ENCODE data around the gene ARVCF. TPM values are rescaled to one million over a fixed set of nuclear protein-coding genes. Genes with fewer than 3 reads are reported as not detected.
"Not testable (repeated sequence)": the region's sequence is repeated elsewhere in the genome, so short reads cannot be mapped to it uniquely, and the experiment has no call there.

ARVCF gene
- total and polyA plus RNA-seq, 2 experiments from 2014 or later: 15.6 to 122 TPM

DNA sequence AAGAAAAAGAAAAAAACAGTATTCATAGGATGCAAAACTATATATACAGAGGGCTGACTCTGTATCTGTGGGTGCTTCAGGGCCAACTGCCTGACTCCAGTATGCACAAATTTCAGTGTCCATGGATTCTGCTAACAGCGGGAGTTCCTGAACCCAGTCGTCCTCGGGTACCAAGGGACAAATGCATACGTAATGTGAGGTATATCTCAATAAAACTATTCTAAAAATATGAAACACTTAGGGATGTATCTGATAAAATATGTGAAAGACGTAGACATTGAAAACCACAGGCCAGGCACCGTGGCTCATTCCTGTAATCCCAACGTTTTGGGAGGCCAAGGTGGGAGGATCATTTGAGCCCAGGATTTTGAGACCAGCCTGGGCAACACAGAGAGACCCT, 88.9 kb downstream of the ARVCF start:
- no peak overlapping the region for H2AFZ ChIP-seq
- H3K36me3 Mint-ChIP-seq (ENCODE audit: low read depth): no peaks in the 10 kb centered on the region
- H3K27me3 Mint-ChIP-seq (ENCODE audit: insufficient read depth, low read depth, poor library complexity): no peaks in the 10 kb centered on the region
- H3K4me3 ChIP-seq: no peak overlapping the region
- ATAC-seq: no peak
- H3K27me3 ChIP-seq (ENCODE audit: insufficient read depth): no peaks in the 10 kb centered on the region
- H4K20me1 ChIP-seq (replicated peaks; ENCODE audit: insufficient read depth): no peaks in the 10 kb centered on the region
- H3K27ac Mint-ChIP-seq: no peak overlapping the region
- no peak overlapping the region for H3K27ac ChIP-seq (ENCODE audit: low read depth)
- H3K4me1 Mint-ChIP-seq: no peaks in the 10 kb centered on the region
- H3K4me3 Mint-ChIP-seq: no peak overlapping the region
- no peaks in the 10 kb centered on the region for H3K9me3 Mint-ChIP-seq
- H3K79me2 ChIP-seq (replicated peaks; ENCODE audit: insufficient read depth): no peaks in the 10 kb centered on the region
- TF ChIP-seq, protein P1, sequence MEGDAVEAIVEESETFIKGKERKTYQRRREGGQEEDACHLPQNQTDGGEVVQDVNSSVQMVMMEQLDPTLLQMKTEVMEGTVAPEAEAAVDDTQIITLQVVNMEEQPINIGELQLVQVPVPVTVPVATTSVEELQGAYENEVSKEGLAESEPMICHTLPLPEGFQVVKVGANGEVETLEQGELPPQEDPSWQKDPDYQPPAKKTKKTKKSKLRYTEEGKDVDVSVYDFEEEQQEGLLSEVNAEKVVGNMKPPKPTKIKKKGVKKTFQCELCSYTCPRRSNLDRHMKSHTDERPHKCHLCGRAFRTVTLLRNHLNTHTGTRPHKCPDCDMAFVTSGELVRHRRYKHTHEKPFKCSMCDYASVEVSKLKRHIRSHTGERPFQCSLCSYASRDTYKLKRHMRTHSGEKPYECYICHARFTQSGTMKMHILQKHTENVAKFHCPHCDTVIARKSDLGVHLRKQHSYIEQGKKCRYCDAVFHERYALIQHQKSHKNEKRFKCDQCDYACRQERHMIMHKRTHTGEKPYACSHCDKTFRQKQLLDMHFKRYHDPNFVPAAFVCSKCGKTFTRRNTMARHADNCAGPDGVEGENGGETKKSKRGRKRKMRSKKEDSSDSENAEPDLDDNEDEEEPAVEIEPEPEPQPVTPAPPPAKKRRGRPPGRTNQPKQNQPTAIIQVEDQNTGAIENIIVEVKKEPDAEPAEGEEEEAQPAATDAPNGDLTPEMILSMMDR (conservative IDR thresholded peaks at IDR 0.05; ENCODE audit: low read depth in 2 of 2): no peak
- TF ChIP-seq ZNF114 (CRISPR knock-in tag; IDR thresholded peaks at IDR 0.05) (no peak), JUNB (IDR thresholded peaks at IDR 0.05; ENCODE audit: unreplicated experiment) (no peak), NANOG (IDR thresholded peaks at IDR 0.05; ENCODE audit: borderline replicate concordance) (no peak), CREB1 (CRISPR knock-in tag; IDR thresholded peaks at IDR 0.05; ENCODE audit: low read depth) (no peak), POLR2AphosphoS5 (IDR thresholded peaks at IDR 0.05; ENCODE audit: low read depth) (no peak)
- no peaks in the 10 kb centered on the region for H3K9me2 ChIP-seq (ENCODE audit: insufficient read depth)
- H3K4me2 ChIP-seq: no peak overlapping the region
- H3K4me1 ChIP-seq (ENCODE audit: insufficient read depth): no peaks in the 10 kb centered on the region
- DNase-seq (ENCODE audit: low spot score): no peak
- H3K36me3 ChIP-seq (ENCODE audit: insufficient read depth): no peaks in the 10 kb centered on the region
- no peaks in the 10 kb centered on the region for H3F3A ChIP-seq (replicated peaks; ENCODE audit: low read depth)

DNA sequence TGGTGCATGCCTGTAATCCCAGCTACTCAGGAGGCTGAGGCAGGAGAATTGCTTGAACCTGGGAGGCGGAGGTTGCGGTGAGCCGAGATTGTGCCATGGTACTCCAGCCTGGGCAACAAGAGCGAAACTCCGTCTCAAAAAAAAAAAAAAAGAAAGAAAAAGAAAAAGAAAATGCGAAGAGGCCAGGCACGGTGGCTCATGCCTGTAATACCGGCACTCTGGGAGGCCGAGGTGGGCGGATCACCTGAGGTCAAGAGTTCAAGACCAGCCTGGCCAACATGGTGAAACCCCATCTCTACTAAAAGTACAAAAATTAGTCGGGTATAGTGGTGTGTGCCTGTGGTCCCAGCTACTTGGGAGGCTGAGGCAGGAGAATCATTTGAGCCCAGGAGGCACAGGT, 90.6 kb downstream of the ARVCF start:
- H3K79me2 ChIP-seq (replicated peaks; ENCODE audit: insufficient read depth); H3K36me3 Mint-ChIP-seq (ENCODE audit: low read depth); H2AFZ ChIP-seq; H3K27ac ChIP-seq (ENCODE audit: low read depth); H3K4me1 Mint-ChIP-seq; H3K4me2 ChIP-seq; H3K27ac Mint-ChIP-seq; H3F3A ChIP-seq (replicated peaks; ENCODE audit: low read depth); H3K9me2 ChIP-seq (ENCODE audit: insufficient read depth); H3K4me3 ChIP-seq; H3K9me3 Mint-ChIP-seq; H3K27me3 Mint-ChIP-seq (ENCODE audit: insufficient read depth, low read depth, poor library complexity); H3K4me3 Mint-ChIP-seq; ATAC-seq; DNase-seq (ENCODE audit: low spot score); H3K4me1 ChIP-seq (ENCODE audit: insufficient read depth); H3K36me3 ChIP-seq (ENCODE audit: insufficient read depth); H3K27me3 ChIP-seq (ENCODE audit: insufficient read depth); H4K20me1 ChIP-seq (replicated peaks; ENCODE audit: insufficient read depth): not testable (repeated sequence)

DNA sequence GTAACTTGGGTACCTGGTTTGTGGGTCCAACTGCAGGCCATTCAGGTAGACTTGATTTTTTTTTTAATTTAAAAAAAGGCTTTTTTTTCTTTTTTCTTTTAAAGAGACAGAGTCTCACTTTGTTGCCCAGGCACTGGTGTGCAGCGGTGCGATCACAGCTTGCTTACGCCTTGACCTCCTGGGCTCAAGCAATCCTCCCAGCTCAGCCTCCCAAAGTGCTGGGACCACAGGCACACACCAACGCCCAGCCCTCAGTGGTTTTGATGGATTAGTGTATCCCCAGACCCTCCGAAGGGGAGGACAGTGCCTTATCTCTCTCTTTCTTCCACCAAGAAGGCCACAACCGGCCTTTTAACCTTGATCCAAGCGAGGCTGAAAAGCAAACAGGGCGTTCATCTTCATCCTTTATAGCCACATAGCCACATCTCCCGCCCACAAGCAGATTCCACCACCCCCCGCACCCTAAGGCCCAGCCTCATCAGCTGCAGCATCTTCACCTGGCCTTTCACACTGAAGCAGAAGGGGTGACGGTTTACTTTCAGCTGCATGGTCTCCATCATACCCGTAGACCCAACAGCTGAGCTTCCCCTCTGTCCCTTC, 92.6 kb downstream of the ARVCF start:
- DNase-seq (ENCODE audit: low spot score) (no peak), ATAC-seq (no peak)
- H3K4me1 ChIP-seq (ENCODE audit: insufficient read depth): no peaks in the 10 kb centered on the region
- H3K4me2 ChIP-seq: no peak overlapping the region
- no peaks in the 10 kb centered on the region for H3K4me1 Mint-ChIP-seq
- no peaks in the 10 kb centered on the region for H3K9me2 ChIP-seq (ENCODE audit: insufficient read depth)
- no peak overlapping the region for H2AFZ ChIP-seq
- no peaks in the 10 kb centered on the region for H3K27me3 ChIP-seq (ENCODE audit: insufficient read depth)
- H3K27ac Mint-ChIP-seq: no peak overlapping the region
- H4K20me1 ChIP-seq (replicated peaks; ENCODE audit: insufficient read depth): no peaks in the 10 kb centered on the region
- H3K9me3 Mint-ChIP-seq: no peaks in the 10 kb centered on the region
- H3K36me3 Mint-ChIP-seq (ENCODE audit: low read depth): no peaks in the 10 kb centered on the region
- no peaks in the 10 kb centered on the region for H3K27me3 Mint-ChIP-seq (ENCODE audit: insufficient read depth, low read depth, poor library complexity)
- no peaks in the 10 kb centered on the region for H3K79me2 ChIP-seq (replicated peaks; ENCODE audit: insufficient read depth)
- no peak overlapping the region for H3K4me3 Mint-ChIP-seq
- no peaks in the 10 kb centered on the region for H3K36me3 ChIP-seq (ENCODE audit: insufficient read depth)
- no peak overlapping the region for H3K27ac ChIP-seq (ENCODE audit: low read depth)
- no peak overlapping the region for H3K4me3 ChIP-seq
- no peaks in the 10 kb centered on the region for H3F3A ChIP-seq (replicated peaks; ENCODE audit: low read depth)
- TF ChIP-seq CREB1 (CRISPR knock-in tag; IDR thresholded peaks at IDR 0.05; ENCODE audit: low read depth) (no peak), NANOG (IDR thresholded peaks at IDR 0.05; ENCODE audit: borderline replicate concordance) (no peak), POLR2AphosphoS5 (IDR thresholded peaks at IDR 0.05; ENCODE audit: low read depth) (no peak)
- TF ChIP-seq, protein P2, sequence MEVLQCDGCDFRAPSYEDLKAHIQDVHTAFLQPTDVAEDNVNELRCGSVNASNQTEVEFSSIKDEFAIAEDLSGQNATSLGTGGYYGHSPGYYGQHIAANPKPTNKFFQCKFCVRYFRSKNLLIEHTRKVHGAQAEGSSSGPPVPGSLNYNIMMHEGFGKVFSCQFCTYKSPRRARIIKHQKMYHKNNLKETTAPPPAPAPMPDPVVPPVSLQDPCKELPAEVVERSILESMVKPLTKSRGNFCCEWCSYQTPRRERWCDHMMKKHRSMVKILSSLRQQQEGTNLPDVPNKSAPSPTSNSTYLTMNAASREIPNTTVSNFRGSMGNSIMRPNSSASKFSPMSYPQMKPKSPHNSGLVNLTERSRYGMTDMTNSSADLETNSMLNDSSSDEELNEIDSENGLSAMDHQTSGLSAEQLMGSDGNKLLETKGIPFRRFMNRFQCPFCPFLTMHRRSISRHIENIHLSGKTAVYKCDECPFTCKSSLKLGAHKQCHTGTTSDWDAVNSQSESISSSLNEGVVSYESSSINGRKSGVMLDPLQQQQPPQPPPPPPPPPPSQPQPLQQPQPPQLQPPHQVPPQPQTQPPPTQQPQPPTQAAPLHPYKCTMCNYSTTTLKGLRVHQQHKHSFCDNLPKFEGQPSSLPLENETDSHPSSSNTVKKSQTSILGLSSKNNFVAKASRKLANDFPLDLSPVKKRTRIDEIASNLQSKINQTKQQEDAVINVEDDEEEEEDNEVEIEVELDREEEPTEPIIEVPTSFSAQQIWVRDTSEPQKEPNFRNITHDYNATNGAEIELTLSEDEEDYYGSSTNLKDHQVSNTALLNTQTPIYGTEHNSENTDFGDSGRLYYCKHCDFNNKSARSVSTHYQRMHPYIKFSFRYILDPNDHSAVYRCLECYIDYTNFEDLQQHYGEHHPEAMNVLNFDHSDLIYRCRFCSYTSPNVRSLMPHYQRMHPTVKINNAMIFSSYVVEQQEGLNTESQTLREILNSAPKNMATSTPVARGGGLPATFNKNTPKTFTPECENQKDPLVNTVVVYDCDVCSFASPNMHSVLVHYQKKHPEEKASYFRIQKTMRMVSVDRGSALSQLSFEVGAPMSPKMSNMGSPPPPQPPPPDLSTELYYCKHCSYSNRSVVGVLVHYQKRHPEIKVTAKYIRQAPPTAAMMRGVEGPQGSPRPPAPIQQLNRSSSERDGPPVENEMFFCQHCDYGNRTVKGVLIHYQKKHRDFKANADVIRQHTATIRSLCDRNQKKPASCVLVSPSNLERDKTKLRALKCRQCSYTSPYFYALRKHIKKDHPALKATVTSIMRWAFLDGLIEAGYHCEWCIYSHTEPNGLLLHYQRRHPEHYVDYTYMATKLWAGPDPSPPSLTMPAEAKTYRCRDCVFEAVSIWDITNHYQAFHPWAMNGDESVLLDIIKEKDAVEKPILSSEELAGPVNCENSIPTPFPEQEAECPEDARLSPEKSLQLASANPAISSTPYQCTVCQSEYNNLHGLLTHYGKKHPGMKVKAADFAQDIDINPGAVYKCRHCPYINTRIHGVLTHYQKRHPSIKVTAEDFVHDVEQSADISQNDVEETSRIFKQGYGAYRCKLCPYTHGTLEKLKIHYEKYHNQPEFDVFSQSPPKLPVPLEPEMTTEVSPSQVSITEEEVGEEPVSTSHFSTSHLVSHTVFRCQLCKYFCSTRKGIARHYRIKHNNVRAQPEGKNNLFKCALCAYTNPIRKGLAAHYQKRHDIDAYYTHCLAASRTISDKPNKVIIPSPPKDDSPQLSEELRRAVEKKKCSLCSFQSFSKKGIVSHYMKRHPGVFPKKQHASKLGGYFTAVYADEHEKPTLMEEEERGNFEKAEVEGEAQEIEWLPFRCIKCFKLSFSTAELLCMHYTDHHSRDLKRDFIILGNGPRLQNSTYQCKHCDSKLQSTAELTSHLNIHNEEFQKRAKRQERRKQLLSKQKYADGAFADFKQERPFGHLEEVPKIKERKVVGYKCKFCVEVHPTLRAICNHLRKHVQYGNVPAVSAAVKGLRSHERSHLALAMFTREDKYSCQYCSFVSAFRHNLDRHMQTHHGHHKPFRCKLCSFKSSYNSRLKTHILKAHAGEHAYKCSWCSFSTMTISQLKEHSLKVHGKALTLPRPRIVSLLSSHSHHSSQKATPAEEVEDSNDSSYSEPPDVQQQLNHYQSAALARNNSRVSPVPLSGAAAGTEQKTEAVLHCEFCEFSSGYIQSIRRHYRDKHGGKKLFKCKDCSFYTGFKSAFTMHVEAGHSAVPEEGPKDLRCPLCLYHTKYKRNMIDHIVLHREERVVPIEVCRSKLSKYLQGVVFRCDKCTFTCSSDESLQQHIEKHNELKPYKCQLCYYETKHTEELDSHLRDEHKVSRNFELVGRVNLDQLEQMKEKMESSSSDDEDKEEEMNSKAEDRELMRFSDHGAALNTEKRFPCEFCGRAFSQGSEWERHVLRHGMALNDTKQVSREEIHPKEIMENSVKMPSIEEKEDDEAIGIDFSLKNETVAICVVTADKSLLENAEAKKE (CRISPR knock-in tag; IDR thresholded peaks at IDR 0.05): no peak
- TF ChIP-seq, protein P3, sequence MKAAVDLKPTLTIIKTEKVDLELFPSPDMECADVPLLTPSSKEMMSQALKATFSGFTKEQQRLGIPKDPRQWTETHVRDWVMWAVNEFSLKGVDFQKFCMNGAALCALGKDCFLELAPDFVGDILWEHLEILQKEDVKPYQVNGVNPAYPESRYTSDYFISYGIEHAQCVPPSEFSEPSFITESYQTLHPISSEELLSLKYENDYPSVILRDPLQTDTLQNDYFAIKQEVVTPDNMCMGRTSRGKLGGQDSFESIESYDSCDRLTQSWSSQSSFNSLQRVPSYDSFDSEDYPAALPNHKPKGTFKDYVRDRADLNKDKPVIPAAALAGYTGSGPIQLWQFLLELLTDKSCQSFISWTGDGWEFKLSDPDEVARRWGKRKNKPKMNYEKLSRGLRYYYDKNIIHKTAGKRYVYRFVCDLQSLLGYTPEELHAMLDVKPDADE (IDR thresholded peaks at IDR 0.05): no peak
